ENCODE data around the gene CYTH2. TPM values are rescaled to one million over a fixed set of nuclear protein-coding genes. Genes with fewer than 3 reads are reported as not detected.
A peak's percentile ranks its signal among the peaks of the same experiment; 100 is the strongest.

The CYTH2 gene
- total RNA-seq, 1 donor from 2014 or later = 32.1 TPM

GRCh38 chr19:48499316-48500090 lies 30.3 kb downstream of the CYTH2 start:
- H3K4me3 ChIP-seq = peak overlapping the region; percentile 42
- intact Hi-C loops (cut with micrococcal nuclease) = no loop called here
- no peak overlapping the region for H3K27ac ChIP-seq (replicated peaks)
- DNase-seq = no peak
- no peaks in the 10 kb centered on the region for H3K9me3 ChIP-seq (replicated peaks)
- peaks cover 18% of the 10 kb centered on the region for H3K4me1 ChIP-seq
- TF ChIP-seq CTCF (IDR thresholded peaks at IDR 0.05; ENCODE audit: borderline replicate concordance) = no peak
- no peaks in the 10 kb centered on the region for H3K36me3 ChIP-seq
- peaks cover 64% of the 10 kb centered on the region for H3K27me3 ChIP-seq (ENCODE audit: low read depth)

GRCh38 chr19:48500830-48501493 lies 31.8 kb downstream of the CYTH2 start:
- no peak overlapping the region for H3K4me3 ChIP-seq
- intact Hi-C loops (cut with micrococcal nuclease) = no loop called here
- H3K36me3 ChIP-seq = no peaks in the 10 kb centered on the region
- peaks cover 66% of the 10 kb centered on the region for H3K27me3 ChIP-seq (ENCODE audit: low read depth)
- no peak overlapping the region for H3K27ac ChIP-seq (replicated peaks)
- DNase-seq = no peak
- peaks cover 15% of the 10 kb centered on the region for H3K4me1 ChIP-seq
- H3K9me3 ChIP-seq (replicated peaks) = no peaks in the 10 kb centered on the region
- no peak for TF ChIP-seq CTCF (IDR thresholded peaks at IDR 0.05; ENCODE audit: borderline replicate concordance)

GRCh38 chr19:48501494-48502349 lies 32.6 kb downstream of the CYTH2 start:
- H3K4me3 ChIP-seq = no peak overlapping the region

GRCh38 chr19:48502350-48503018 lies 33.3 kb downstream of the CYTH2 start:
- Histone ChIP-seq H3K36me3 (no peaks in the 10 kb centered on the region), H3K9me3 (replicated peaks) (no peaks in the 10 kb centered on the region), H3K27me3 (ENCODE audit: low read depth) (peaks cover 62% of the 10 kb centered on the region), H3K27ac (replicated peaks) (no peak overlapping the region), H3K4me3 (no peak overlapping the region), H3K4me1 (peaks cover 15% of the 10 kb centered on the region)
- DNase-seq = no peak
- TF ChIP-seq CTCF (IDR thresholded peaks at IDR 0.05; ENCODE audit: borderline replicate concordance) = no peak
- intact Hi-C loops (cut with micrococcal nuclease) = no loop called here

More at GRCh38 chr19:48501494-48502349, 32.6 kb downstream of the CYTH2 start:
- H3K9me3 ChIP-seq (replicated peaks) = no peaks in the 10 kb centered on the region
- H3K36me3 ChIP-seq = no peaks in the 10 kb centered on the region
- no peak for TF ChIP-seq CTCF (IDR thresholded peaks at IDR 0.05; ENCODE audit: borderline replicate concordance)
- peaks cover 67% of the 10 kb centered on the region for H3K27me3 ChIP-seq (ENCODE audit: low read depth)
- intact Hi-C loops (cut with micrococcal nuclease) = no loop called here
- H3K4me1 ChIP-seq = peaks cover 15% of the 10 kb centered on the region
- no peak for DNase-seq
- H3K27ac ChIP-seq (replicated peaks) = no peak overlapping the region
